NCI-H345 treated with DMSO at 0.1 percent for 48 hours (cell line): ENCODE results near the gene ZC3H10.

Experiments
- DNase-seq: peaks from one replicate; lab custom pipeline; 2025; ENCODE audit not compliant: unreplicated experiment; lab: John Stamatoyannopoulos, UW

The ZC3H10 gene

GRCh38 chr12:56169229-56169759 lies 51.2 kb downstream of the ZC3H10 start:
- no peak for DNase-seq

- DNase-seq = no peak
Measured at GRCh38 chr12:56172839-56173238, 54.8 kb downstream of the ZC3H10 start.
